Measurements from ENCODE around the gene CEP70. TPM values are rescaled to one million over a fixed set of nuclear protein-coding genes. Genes with fewer than 3 reads are reported as not detected.

Gene CEP70
- total and polyA plus RNA-seq, 4 donors = 6.9 to 26.5 (median 9.1) TPM

- WGBS = 76% methylated on average over 1 of the region's 1 CpG
- no peak overlapping the region for H3K9ac ChIP-seq (ENCODE audit: low read depth in 1 of 2, low read length in 2 of 2)
- TF ChIP-seq HNF4A (conservative IDR thresholded peaks at IDR 0.05) = no peak
- TF ChIP-seq TAF1 (conservative IDR thresholded peaks at IDR 0.05) = no peak
- no peak for TF ChIP-seq ATF3 (IDR thresholded peaks at IDR 0.05)
- TF ChIP-seq CTCF (IDR thresholded peaks at IDR 0.05; ENCODE audit: low read depth, low read length, missing input control) = no peak
- no peak for TF ChIP-seq MAX (IDR thresholded peaks at IDR 0.05)
Measured at GRCh38 chr3:138471481-138471880, 122.6 kb downstream of the CEP70 start.

GRCh38 chr3:138470687-138471086, 123.4 kb downstream of the CEP70 start:
- Histone ChIP-seq H3K4me3 (ENCODE audit: low read depth in 1 of 3, low read length in 3 of 3) (no peak overlapping the region), H3K9ac (ENCODE audit: low read depth in 1 of 2, low read length in 2 of 2) (no peak overlapping the region), H3K27ac (ENCODE audit: low read depth in 1 of 2, low read length in 2 of 2) (no peak overlapping the region), H3K27me3 (ENCODE audit: control insufficient read depth in 4 of 4, insufficient read depth in 4 of 4, low read length in 3 of 4) (no peaks in the 10 kb centered on the region), H3K36me3 (ENCODE audit: control insufficient read depth in 4 of 4, insufficient read depth in 3 of 4, low read depth in 1 of 4, low read length in 3 of 4) (no peaks in the 10 kb centered on the region), H3K9me3 (ENCODE audit: control insufficient read depth in 4 of 4, low read length in 3 of 4) (no peaks in the 10 kb centered on the region), H3K4me1 (ENCODE audit: control insufficient read depth in 4 of 4, insufficient read depth in 4 of 4, low read length in 3 of 4) (no peaks in the 10 kb centered on the region)
- WGBS = 90% methylated on average over 3 of the region's 3 CpGs
- TF ChIP-seq EGR1 (IDR thresholded peaks at IDR 0.05; ENCODE audit: low read depth in 2 of 2) (no peak), JUND (IDR thresholded peaks at IDR 0.05) (no peak), RXRA (IDR thresholded peaks at IDR 0.05) (no peak), TAF1 (conservative IDR thresholded peaks at IDR 0.05) (no peak), FOXA2 (IDR thresholded peaks at IDR 0.05) (no peak), HNF4A (conservative IDR thresholded peaks at IDR 0.05) (no peak), CTCF (IDR thresholded peaks at IDR 0.05; ENCODE audit: low read depth, low read length, missing input control) (no peak), REST (IDR thresholded peaks at IDR 0.05) (no peak), ZBTB33 (IDR thresholded peaks at IDR 0.05) (no peak), HNF4G (IDR thresholded peaks at IDR 0.05) (no peak), FOXA1 (IDR thresholded peaks at IDR 0.05) (no peak), YY1 (IDR thresholded peaks at IDR 0.05) (no peak), MAX (IDR thresholded peaks at IDR 0.05) (no peak), GABPA (IDR thresholded peaks at IDR 0.05 in 1 of 2, conservative IDR thresholded peaks at IDR 0.05 in 1 of 2) (no peak), NR2F2 (IDR thresholded peaks at IDR 0.05) (no peak), RAD21 (IDR thresholded peaks at IDR 0.05) (no peak), ATF3 (IDR thresholded peaks at IDR 0.05) (no peak), SP1 (IDR thresholded peaks at IDR 0.05) (no peak)
- no peak for DNase-seq (ENCODE audit: low spot score)

More at GRCh38 chr3:138471481-138471880, 122.6 kb downstream of the CEP70 start:
- Histone ChIP-seq H3K27me3 (ENCODE audit: control insufficient read depth in 4 of 4, insufficient read depth in 4 of 4, low read length in 3 of 4) (no peaks in the 10 kb centered on the region), H3K9me3 (ENCODE audit: control insufficient read depth in 4 of 4, low read length in 3 of 4) (no peaks in the 10 kb centered on the region), H3K27ac (ENCODE audit: low read depth in 1 of 2, low read length in 2 of 2) (no peak overlapping the region), H3K4me1 (ENCODE audit: control insufficient read depth in 4 of 4, insufficient read depth in 4 of 4, low read length in 3 of 4) (no peaks in the 10 kb centered on the region), H3K4me3 (ENCODE audit: low read depth in 1 of 3, low read length in 3 of 3) (no peak overlapping the region), H3K36me3 (ENCODE audit: control insufficient read depth in 4 of 4, insufficient read depth in 3 of 4, low read depth in 1 of 4, low read length in 3 of 4) (no peaks in the 10 kb centered on the region)
- DNase-seq (ENCODE audit: low spot score) = no peak

Data from liver (tissue), 9 donors.